ENCODE measurements around the gene TMEM235. TPM values are rescaled to one million over a fixed set of nuclear protein-coding genes. Genes with fewer than 3 reads are reported as not detected.

TMEM235 gene
- total RNA-seq, 4 donors from 2014 or later: not detected

GRCh38 chr17:78269955-78270381, 38.5 kb downstream of the TMEM235 start:
- intact Hi-C loops (cut with DNase I): no loop called here
- DNase-seq: no peak
- no peak overlapping the region for H3K27ac ChIP-seq
- H3K27me3 ChIP-seq: no peaks in the 10 kb centered on the region
- WGBS, 2 donors: 79 to 85% methylated on average over 4 to 7 of the region's 8 CpGs
- no peak overlapping the region for H3K4me3 ChIP-seq (replicated peaks in 1 of 3)
- peaks cover 8 to 22% of the 10 kb centered on the region in 2 donors for H3K4me1 ChIP-seq
- H3K36me3 ChIP-seq: no peaks in the 10 kb centered on the region
- no peaks in the 10 kb centered on the region for H3K9me3 ChIP-seq
- TF ChIP-seq POLR2A (IDR thresholded peaks at IDR 0.05) (no peak), CTCF (IDR thresholded peaks at IDR 0.05) (no peak)

GRCh38 chr17:78271419-78272170, 40.2 kb downstream of the TMEM235 start:
- 77 to 81% methylated on average over 10 to 12 of the region's 12 CpGs for WGBS, 2 donors
- intact Hi-C loops (cut with DNase I): no loop called here
- TF ChIP-seq POLR2A (IDR thresholded peaks at IDR 0.05): no peak
- no peak for TF ChIP-seq CTCF (IDR thresholded peaks at IDR 0.05)
- Histone ChIP-seq H3K27me3 (no peaks in the 10 kb centered on the region), H3K36me3 (no peaks in the 10 kb centered on the region), H3K4me3 (replicated peaks in 1 of 3) (no peak overlapping the region), H3K9me3 (no peaks in the 10 kb centered on the region), H3K27ac (peak overlapping the region in 2 of 3 donors; percentile 77 to 79), H3K4me1 (peaks cover 8 to 10% of the 10 kb centered on the region in 2 donors)
- DNase-seq: no peak

GRCh38 chr17:78272181-78272913, 40.9 kb downstream of the TMEM235 start:
- peak overlapping the region; percentile 29 to 79 (median 77) for H3K27ac ChIP-seq
- DNase-seq: peak; percentile 87 to 91
- intact Hi-C loops (cut with DNase I): no loop called here
- H3K36me3 ChIP-seq: no peaks in the 10 kb centered on the region
- H3K9me3 ChIP-seq: no peaks in the 10 kb centered on the region
- H3K4me3 ChIP-seq (replicated peaks in 1 of 3): no peak overlapping the region
- peaks cover 8 to 10% of the 10 kb centered on the region in 2 donors for H3K4me1 ChIP-seq
- no peaks in the 10 kb centered on the region for H3K27me3 ChIP-seq
- 33 to 38% methylated on average over 11 to 17 of the region's 17 CpGs for whole genome bisulfite sequencing, 2 donors
- TF ChIP-seq POLR2A (IDR thresholded peaks at IDR 0.05) (peak in 1 of 2 donors; percentile 78), CTCF (IDR thresholded peaks at IDR 0.05) (no peak)

GRCh38 chr17:78272914-78273258, 41.5 kb downstream of the TMEM235 start:
- Histone ChIP-seq H3K4me3 (replicated peaks in 1 of 3) (no peak overlapping the region), H3K27me3 (no peaks in the 10 kb centered on the region), H3K27ac (peak overlapping the region; percentile 29 to 79 (median 77)), H3K36me3 (no peaks in the 10 kb centered on the region), H3K9me3 (no peaks in the 10 kb centered on the region), H3K4me1 (peaks cover 8 to 10% of the 10 kb centered on the region in 2 donors)
- intact Hi-C loops (cut with DNase I): no loop called here
- WGBS, 2 donors: 33 to 35% methylated on average over 6 to 7 of the region's 7 CpGs
- TF ChIP-seq CTCF (IDR thresholded peaks at IDR 0.05): no peak
- TF ChIP-seq POLR2A (IDR thresholded peaks at IDR 0.05): no peak
- DNase-seq: no peak

- no peak for DNase-seq
- H3K27me3 ChIP-seq: no peaks in the 10 kb centered on the region
- WGBS, 2 donors: 93 to 96% methylated on average over 6 of the region's 6 CpGs
- H3K27ac ChIP-seq: peak overlapping the region in 1 of 3 donors; percentile 77
- intact Hi-C loops (cut with DNase I): no loop called here
- no peaks in the 10 kb centered on the region for H3K36me3 ChIP-seq
- TF ChIP-seq CTCF (IDR thresholded peaks at IDR 0.05): no peak
- no peak for TF ChIP-seq POLR2A (IDR thresholded peaks at IDR 0.05)
- peaks cover 8 to 17% of the 10 kb centered on the region in 2 donors for H3K4me1 ChIP-seq
- H3K9me3 ChIP-seq: no peaks in the 10 kb centered on the region
- H3K4me3 ChIP-seq (replicated peaks in 1 of 3): no peak overlapping the region
Measured at GRCh38 chr17:78273813-78274212, 42.4 kb downstream of the TMEM235 start.
